SH-SY5Y (cell line): ENCODE data around the gene SYT5.

Experiments used
- GATA2 ChIP-seq: IDR thresholded peaks from 2 replicates; pipeline ENCODE4 v1.6.1; 2011; ENCODE audit warnings: mild to moderate bottlenecking, low read depth, low read length
- GATA3 ChIP-seq: IDR thresholded peaks from 2 replicates; pipeline ENCODE4 v1.6.1; 2011; ENCODE audit warnings: low read depth, mild to moderate bottlenecking, low read length, moderate library complexity

SYT5 gene

DNA sequence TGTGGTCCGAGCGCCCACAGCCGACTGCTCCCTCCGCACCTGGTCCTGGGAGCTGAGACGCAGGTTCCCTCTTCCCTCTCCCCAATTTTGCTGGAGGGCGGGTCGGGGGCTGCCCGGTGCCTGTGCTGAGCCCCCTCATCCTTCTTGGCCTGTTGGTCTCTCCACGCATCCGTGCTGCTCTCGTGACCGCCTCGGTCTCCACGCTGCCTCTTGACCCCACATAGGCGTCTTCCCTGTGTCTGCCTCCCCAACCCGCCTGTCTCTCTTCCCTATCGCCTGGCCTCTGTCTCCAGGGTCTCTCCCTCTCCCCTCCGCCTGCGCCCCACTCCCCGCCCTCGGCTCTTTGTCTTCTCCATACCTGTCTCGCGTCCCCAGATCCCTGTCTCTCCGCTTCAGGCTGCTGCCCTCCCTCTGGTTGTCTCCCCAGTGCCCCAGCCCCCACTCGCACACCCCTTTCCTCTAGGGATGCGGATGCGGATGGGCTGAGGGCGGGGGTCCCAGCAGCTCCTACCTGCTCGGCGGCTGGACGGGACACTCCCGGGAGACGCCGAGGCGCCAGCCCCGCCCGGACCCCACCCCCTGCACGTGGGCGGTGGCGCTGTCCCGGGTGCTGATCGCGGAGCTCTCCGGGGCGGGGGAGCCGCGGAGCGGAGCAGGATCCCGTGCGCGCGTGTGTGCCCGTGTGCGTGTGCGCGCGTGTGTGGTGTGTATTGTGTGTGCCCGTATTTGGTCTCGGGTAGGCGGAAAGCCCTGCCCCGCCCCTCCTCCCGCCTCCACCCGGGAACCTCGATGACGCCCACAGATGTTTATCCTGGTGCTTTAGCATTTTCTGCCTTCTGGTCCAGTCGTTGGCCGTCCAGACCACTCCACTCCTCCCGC, at the start of gene SYT5:
SYT5 (minus strand) TSS at position 684 of the 879 bp plus-strand sequence. CDS start 1,248 bp downstream, outside the sequence.
- TF ChIP-seq GATA2: peak; percentile 85
- TF ChIP-seq GATA3: no peak

DNA sequence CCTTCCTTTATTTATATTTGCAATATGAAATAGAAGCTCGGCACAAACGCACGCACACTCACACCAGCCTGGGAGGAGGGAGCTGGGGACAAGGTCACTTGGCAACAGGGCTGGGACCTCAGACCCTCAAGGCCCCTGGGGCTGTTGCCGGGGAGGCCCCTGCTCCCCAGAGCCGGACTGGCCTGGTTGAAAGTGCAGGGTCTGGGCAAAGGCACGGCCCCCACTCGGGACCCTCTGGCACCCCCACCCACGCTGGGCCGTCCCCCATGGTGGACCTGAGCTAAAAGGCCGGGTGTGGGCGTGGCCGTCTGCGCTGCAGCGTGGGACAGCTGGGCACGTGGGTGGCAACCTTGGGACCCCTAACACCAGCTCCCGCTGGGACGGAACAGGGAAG, 49.7 kb upstream of the SYT5 start:
- TF ChIP-seq GATA2: no peak
- TF ChIP-seq GATA3: no peak

DNA sequence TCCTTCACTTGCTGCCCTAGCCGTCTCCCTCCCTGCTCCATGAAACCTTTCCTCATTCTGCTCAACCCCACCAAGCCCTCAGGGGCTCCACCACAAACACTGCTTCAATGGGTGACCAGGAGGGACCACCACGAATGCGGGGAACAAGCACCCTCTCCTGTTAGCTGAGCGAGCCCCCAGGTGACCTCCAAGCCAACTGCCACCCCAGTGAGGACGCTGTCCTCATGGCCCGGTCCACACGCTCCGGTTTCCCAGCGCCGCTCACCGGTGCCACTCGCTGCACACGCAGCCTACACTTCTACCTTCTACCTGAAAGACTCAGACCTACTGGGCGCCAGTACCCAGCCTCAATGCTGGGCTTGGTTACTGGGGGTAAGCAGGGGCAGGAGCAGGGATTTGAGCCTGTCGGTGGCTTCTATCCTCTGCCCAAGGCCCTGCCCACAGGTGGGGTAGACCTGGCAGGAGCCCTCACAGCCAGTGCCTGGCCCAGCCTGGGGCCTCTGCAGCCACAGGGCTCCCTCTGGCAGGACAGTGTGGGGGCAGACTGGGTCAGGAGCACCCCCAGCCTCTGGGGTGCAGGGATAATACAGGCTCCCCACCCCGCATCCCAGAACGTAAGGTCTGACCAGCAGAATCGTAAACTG, 49.2 kb upstream of the SYT5 start:
- TF ChIP-seq GATA2: no peak
- TF ChIP-seq GATA3: no peak

DNA sequence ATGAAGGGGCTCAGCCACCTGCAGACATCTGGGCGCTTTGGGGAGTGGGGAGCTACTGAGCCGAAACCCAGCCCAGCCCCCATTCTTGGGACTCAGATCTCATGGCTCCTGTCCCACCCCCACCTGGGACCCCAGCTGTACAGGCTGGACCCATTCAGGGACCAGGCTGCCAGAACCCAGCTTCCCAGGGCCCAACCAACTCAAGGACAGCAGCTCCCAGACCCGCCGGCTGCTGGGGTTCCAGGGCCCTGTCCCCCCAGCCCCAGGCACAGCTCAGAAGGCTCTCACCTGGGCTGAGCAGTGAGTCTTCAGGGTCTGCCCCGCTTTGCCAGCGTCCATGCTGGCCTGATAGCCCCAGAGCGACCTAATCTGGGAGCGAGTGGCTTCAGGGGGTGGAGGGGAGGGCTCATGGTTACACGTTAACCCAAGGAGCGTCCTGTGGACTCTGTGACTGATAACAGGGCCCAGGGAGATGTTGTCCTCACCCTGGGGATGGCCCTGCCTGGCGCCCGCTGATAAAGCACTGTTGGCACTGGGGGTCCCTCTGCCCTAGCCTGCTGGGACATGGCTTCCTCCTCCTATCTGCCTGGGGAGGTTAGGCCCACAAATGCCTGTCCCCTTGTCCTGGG, 48.4 kb upstream of the SYT5 start, which contains the start of gene TMEM86B:
TMEM86B (minus strand) TSS at position 361 of the 629 bp plus-strand sequence; CDS start at position 339, 22 bp downstream.
- TF ChIP-seq GATA3 (no peak), GATA2 (no peak)

DNA sequence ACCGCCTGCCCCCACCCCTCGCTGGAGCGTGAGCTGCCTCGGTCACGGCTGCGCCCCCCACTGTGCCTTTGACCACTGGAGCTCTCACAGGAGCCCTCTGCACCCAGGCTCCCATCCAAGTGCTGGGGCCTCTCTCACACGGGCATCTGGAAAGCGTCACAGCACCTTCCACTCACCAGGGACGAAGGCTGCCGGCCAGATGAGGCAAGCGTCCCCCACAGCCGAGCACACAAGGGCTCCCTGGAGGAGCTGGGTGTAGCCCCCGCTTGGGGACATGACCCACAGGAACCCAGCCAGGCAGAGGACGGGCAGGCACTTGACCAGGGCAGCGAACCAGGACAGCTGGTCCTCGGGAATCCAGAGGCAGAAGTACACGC, 47.9 kb upstream of the SYT5 start:
- TF ChIP-seq GATA3 (no peak), GATA2 (peak; percentile 26; the same call in 1 of the 2 replicates)

DNA sequence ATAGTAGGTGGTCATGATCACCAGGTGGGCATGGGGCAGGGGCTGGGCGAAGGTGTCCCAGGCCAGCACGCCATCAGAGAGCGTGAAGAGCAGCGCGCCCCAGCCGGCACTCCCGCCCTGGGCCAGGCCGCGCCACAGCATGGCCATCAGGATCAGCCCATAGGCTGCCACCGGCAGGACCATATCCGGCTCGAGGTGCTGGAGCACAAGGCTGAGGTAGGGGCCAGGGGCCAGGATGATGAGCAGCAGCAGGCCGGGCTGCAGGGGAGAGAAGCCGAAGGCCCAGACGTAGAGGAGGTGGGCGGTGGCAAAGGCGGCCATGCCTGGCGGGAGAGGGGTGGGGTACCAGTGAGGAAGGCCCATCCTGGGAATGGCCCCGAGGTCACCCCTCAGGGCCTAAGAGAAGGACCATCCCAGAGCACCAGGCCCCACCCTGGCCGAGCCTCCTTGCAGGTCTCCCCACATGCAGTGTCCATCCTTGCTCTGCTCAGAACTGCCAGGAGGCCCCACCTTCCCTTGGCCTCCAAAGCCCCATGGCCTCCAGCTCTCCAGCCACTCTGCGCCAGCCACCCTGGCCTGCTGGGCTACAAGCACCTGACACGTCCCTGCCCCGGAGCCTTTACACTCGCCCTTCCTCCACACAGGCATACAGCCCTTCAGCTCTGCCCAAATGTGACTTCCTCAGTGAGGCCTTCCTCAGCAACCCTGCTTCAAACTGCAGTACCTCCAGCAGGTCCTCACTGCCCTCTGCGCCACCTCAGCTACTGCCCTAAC, 47.3 kb upstream of the SYT5 start:
- TF ChIP-seq GATA2 (no peak), GATA3 (no peak)

DNA sequence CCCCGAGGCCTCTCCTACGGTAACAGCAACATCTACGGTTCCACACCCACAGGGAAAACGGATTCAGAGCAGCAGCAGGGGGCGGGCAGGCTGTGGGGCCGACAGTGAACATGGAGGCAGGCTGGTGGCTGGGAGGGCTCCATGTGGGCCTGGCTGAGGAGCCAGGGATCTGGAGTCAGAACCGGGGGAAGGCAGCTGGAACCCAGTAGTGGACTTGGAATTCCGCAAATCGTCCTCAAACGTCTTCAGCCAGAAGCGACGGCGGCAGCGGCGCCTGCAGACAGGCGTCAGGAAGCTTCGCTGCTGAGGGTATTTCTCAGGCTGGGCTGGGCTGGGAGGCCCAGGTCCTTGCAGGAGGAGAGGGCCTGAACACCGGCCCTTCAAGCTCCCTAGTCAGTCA, 46.7 kb upstream of the SYT5 start:
- TF ChIP-seq GATA3 (no peak), GATA2 (no peak)

DNA sequence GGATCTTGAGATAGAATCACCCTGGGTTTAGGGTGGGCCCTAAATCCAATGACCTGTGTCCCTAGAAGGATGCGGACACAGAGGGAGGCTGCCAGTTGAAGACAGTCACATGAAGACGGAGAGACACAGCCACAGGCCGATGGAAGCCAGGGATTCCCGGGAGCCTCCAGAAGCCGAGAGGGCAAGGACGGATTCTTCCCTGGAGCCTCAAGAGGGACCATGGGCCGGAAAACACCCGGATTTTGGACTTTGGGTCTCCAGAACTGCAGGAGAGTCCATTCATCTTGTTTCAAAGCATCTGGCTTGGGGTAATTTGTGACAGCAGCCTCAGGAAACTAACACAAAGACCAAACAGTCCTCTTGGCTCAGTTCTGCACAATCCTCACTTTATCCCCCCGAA, 46.2 kb upstream of the SYT5 start:
- TF ChIP-seq GATA3: no peak
- TF ChIP-seq GATA2: no peak

DNA sequence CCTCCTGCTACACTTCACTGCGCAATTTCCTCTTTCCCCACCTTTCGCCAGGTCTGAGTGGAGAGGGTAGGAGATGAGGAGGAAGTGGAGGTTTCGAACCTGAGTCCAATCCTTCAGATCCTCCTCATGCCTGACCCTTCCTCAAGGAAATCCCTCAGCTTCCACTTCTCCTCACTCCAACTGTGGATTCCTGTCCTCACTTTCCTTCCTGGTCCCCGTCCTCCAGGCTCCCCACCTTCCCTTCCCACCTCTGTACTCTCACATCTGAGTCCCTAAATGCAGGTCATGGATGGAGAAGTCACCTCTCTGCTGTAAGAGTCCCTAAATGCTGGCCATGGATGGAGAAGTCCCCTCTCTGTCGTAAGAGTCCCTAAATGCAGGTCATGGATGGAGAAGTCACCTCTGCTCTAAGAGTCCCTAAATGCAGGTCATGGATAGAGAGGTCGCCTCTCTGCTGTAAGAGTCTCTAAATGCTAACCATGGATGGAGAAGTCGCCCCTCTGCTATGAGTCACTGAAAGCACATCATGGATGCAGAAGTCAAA, 45.4 kb upstream of the SYT5 start:
- no peak for TF ChIP-seq GATA2
- TF ChIP-seq GATA3: no peak

DNA sequence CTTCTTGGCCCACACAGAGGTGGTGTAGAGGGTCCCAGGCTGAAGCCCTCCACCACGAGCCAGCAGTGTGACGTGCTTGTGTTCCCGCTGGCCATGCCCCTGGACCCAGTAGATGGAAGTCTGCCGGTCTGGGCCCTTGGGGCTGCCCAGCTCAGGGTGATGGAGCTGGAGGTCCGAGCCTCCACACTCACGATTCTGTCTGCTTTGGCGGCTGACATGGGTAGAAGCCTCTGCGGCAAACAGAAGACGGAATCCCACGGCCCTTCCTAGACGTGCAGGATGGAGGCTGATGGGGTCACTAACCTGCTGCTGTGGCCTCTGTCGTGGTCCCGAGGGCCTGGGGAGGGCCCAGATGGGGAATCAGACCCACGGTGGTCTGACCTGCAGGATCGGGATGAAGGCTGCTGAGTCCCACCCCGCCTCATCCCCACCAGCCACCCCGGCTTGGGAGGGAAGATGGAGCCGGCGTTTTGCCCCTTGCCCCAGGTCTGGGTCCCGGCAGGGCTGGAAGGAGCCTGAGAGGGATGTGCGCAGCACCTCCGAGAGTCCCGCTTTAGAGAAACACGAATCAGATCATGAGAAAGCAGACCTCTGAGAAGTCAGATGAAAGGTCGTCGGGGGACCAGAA, 44.1 kb upstream of the SYT5 start:
- no peak for TF ChIP-seq GATA3
- no peak for TF ChIP-seq GATA2

DNA sequence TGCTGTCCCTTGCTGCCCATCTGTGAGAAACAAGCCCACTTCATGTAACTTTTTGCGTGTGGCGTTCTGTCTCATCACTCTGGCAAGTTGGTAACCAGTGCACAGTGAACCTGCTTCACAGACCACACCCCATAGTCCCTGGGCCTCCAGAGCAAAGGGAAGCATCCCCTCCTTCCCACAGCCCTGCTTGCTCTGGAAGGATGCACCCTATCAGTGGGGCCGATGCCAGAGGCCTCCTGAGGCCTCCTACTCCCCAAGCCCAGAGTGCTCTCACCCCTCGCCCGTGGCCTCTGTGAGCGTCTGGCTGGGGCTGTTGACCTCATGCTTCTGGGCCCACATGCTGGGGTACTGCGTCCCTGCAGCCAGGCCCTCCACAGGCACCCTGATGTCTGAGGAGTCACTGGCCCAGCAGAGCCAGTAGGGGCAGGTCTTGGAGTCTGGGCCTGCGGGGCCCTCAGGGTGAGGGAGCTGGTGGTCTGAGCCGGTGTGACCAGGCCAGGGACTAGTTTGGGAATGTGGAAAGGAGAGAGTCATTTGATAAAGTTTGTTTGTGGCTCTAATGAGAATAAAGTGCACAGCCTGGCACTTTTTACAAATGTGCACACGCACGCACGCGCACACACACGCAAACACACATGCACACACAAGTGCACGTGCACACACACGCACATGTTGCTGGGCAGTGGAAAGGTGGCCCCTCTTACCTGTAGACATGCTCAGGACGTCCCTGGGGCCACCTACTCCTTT, 43.4 kb upstream of the SYT5 start:
- TF ChIP-seq GATA3: no peak
- TF ChIP-seq GATA2: no peak

DNA sequence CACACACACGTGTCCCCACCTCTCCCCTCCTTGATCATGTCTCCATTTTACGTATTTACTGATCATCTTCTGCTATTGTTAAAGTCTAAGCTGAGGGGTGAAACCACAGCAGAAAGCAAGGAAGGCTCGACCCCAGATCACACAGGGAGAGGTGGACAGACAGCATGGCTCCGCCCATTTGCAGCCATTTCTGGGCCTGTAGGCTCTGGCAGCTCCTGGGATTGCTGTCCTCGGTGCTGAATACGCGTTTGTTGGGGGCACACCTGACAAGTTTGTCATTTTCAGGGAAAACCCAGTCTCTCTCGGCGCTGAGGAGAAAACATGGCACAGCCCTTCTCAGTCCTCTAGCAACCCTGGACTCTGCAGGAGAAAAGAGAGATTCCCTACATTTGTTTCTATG, 40.4 kb upstream of the SYT5 start:
- no peak for TF ChIP-seq GATA3
- no peak for TF ChIP-seq GATA2
